Liver (tissue), 3 donors: ENCODE measurements around the gene JAM2.

ENCODE experiments used
- ATF3 ChIP-seq: IDR thresholded peaks from 2 replicates; pipeline ENCODE4 v1.6.1; 2016; ENCODE audit warnings: antibody characterized with exemption
- GABPA ChIP-seq, 2 donors: IDR thresholded peaks in 1 of 2; conservative IDR thresholded peaks in 1 of 2; 2 replicates each; pipeline ENCODE4 v1.6.1; 2016; ENCODE audit warnings: antibody characterized with exemption in 2 of 2, mild to moderate bottlenecking in 1 of 2, moderate library complexity in 1 of 2
- HNF4A ChIP-seq, 2 donors: conservative IDR thresholded peaks; 2 replicates each; pipeline ENCODE4 v1.6.1; 2016; ENCODE audit warnings: antibody characterized with exemption in 2 of 2, mild to moderate bottlenecking in 2 of 2
- JUND ChIP-seq, 2 donors: IDR thresholded peaks; 2 replicates each; pipeline ENCODE4 v1.6.1; 2016; ENCODE audit warnings: antibody characterized with exemption in 2 of 2
- RAD21 ChIP-seq, 2 donors: IDR thresholded peaks; 2 replicates each; pipeline ENCODE4 v1.6.1; 2016; ENCODE audit warnings: antibody characterized with exemption in 2 of 2, mild to moderate bottlenecking in 2 of 2
- RXRA ChIP-seq, 2 donors: IDR thresholded peaks; 2 replicates each; pipeline ENCODE4 v1.6.1; 2017 to 2018; ENCODE audit warnings: antibody characterized with exemption in 2 of 2, mild to moderate bottlenecking in 1 of 2
- TAF1 ChIP-seq: conservative IDR thresholded peaks from 2 replicates; pipeline ENCODE4 v1.6.1; 2016; ENCODE audit warnings: antibody characterized with exemption, mild to moderate bottlenecking
- YY1 ChIP-seq: IDR thresholded peaks from 2 replicates; pipeline ENCODE4 v1.6.1; 2016; ENCODE audit warnings: antibody characterized with exemption, mild to moderate bottlenecking
- ZBTB33 ChIP-seq: IDR thresholded peaks from 2 replicates; pipeline ENCODE4 v1.6.1; 2016; ENCODE audit warnings: antibody characterized with exemption
- TF ChIP-seq, protein P1 (sequence below): fragments of 150-350 bp; IDR thresholded peaks from 2 replicates; pipeline ENCODE4 v1.5.1; 2017; ENCODE audit warnings: improper control_type of control experiment, low read depth, low read length; ENCODE audit not compliant: missing input control
- TF ChIP-seq, protein P2 (sequence below): IDR thresholded peaks from 2 replicates; pipeline ENCODE4 v1.6.1; 2016; ENCODE audit warnings: antibody characterized with exemption, mild to moderate bottlenecking
- TF ChIP-seq, protein P3 (sequence below): IDR thresholded peaks from 2 replicates; pipeline ENCODE4 v1.6.1; 2016; ENCODE audit warnings: antibody characterized with exemption
- donor health status: healthy.
- donor health status: healthy.

DNA sequence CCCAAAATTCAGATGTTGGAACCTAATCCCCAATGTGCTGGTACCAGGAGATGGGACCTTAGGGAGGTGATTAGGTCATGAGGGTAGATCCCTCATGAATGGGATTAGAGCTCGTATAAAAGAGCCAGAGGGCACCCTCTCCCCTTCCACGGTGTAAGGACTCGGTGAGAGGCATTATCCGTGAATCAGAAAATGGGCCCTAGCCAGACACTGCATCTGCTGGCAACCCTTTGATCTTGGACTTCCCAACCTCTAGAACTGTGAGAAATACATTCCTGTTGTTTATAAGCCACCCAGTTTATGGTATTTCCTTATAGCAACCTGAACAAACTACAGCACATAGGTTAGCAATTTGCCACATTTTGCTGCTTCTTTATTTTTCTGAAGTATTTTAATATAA lies 14.5 kb upstream of the JAM2 start:
- TF ChIP-seq TAF1: no peak
- TF ChIP-seq ATF3: no peak
- TF ChIP-seq, protein P1, sequence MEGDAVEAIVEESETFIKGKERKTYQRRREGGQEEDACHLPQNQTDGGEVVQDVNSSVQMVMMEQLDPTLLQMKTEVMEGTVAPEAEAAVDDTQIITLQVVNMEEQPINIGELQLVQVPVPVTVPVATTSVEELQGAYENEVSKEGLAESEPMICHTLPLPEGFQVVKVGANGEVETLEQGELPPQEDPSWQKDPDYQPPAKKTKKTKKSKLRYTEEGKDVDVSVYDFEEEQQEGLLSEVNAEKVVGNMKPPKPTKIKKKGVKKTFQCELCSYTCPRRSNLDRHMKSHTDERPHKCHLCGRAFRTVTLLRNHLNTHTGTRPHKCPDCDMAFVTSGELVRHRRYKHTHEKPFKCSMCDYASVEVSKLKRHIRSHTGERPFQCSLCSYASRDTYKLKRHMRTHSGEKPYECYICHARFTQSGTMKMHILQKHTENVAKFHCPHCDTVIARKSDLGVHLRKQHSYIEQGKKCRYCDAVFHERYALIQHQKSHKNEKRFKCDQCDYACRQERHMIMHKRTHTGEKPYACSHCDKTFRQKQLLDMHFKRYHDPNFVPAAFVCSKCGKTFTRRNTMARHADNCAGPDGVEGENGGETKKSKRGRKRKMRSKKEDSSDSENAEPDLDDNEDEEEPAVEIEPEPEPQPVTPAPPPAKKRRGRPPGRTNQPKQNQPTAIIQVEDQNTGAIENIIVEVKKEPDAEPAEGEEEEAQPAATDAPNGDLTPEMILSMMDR: no peak
- TF ChIP-seq HNF4A (conservative IDR thresholded peaks at IDR 0.05): no peak
- TF ChIP-seq GABPA (IDR thresholded peaks at IDR 0.05 in 1 of 2, conservative IDR thresholded peaks at IDR 0.05 in 1 of 2): no peak
- TF ChIP-seq, protein P2, sequence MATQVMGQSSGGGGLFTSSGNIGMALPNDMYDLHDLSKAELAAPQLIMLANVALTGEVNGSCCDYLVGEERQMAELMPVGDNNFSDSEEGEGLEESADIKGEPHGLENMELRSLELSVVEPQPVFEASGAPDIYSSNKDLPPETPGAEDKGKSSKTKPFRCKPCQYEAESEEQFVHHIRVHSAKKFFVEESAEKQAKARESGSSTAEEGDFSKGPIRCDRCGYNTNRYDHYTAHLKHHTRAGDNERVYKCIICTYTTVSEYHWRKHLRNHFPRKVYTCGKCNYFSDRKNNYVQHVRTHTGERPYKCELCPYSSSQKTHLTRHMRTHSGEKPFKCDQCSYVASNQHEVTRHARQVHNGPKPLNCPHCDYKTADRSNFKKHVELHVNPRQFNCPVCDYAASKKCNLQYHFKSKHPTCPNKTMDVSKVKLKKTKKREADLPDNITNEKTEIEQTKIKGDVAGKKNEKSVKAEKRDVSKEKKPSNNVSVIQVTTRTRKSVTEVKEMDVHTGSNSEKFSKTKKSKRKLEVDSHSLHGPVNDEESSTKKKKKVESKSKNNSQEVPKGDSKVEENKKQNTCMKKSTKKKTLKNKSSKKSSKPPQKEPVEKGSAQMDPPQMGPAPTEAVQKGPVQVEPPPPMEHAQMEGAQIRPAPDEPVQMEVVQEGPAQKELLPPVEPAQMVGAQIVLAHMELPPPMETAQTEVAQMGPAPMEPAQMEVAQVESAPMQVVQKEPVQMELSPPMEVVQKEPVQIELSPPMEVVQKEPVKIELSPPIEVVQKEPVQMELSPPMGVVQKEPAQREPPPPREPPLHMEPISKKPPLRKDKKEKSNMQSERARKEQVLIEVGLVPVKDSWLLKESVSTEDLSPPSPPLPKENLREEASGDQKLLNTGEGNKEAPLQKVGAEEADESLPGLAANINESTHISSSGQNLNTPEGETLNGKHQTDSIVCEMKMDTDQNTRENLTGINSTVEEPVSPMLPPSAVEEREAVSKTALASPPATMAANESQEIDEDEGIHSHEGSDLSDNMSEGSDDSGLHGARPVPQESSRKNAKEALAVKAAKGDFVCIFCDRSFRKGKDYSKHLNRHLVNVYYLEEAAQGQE: no peak
- TF ChIP-seq YY1: no peak
- TF ChIP-seq, protein P3, sequence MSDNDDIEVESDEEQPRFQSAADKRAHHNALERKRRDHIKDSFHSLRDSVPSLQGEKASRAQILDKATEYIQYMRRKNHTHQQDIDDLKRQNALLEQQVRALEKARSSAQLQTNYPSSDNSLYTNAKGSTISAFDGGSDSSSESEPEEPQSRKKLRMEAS: no peak
- TF ChIP-seq RAD21 (IDR thresholded peaks at IDR 0.05): no peak
- no peak for TF ChIP-seq JUND (IDR thresholded peaks at IDR 0.05)
- TF ChIP-seq ZBTB33: no peak
- no peak for TF ChIP-seq RXRA (IDR thresholded peaks at IDR 0.05)
